Tibial nerve (tissue), 4 donors: ENCODE measurements around the gene C10orf71.

Source experiments
- CTCF ChIP-seq, 5 experiments: fragments of 200-600 bp in 3 of 5; fragments of 450-650 bp in 2 of 5; sonication (generic) in 3 of 5; IDR thresholded peaks; one replicate each; pipeline ENCODE4 v1.5.1; 2016 to 2019; ENCODE audit warnings: antibody characterized with exemption in 5 of 5, mild to moderate bottlenecking in 3 of 5, moderate library complexity in 2 of 5
- EP300 ChIP-seq, 2 donors: sonication (generic); formaldehyde crosslinking; IDR thresholded peaks; one replicate each; pipeline ENCODE4 v1.6.1; 2017; ENCODE audit warnings: antibody characterized with exemption in 2 of 2, mild to moderate bottlenecking in 1 of 2
- POLR2A ChIP-seq, 2 donors: fragments of 450-650 bp; IDR thresholded peaks; one replicate each; pipeline ENCODE4 v1.6.1; 2017; ENCODE audit warnings: antibody characterized with exemption in 2 of 2, mild to moderate bottlenecking in 2 of 2, moderate library complexity in 2 of 2

GRCh38 chr10:49303711-49304110, 4.7 kb downstream of the C10orf71 start:
- TF ChIP-seq CTCF (IDR thresholded peaks at IDR 0.05) (no peak), EP300 (IDR thresholded peaks at IDR 0.05) (no peak), POLR2A (IDR thresholded peaks at IDR 0.05) (no peak)
